ENCODE data around the gene HSPB3. TPM values are rescaled to one million over a fixed set of nuclear protein-coding genes. Genes with fewer than 3 reads are reported as not detected.
A peak's percentile ranks its signal among the peaks of the same experiment; 100 is the strongest.

HSPB3 gene, protein sequence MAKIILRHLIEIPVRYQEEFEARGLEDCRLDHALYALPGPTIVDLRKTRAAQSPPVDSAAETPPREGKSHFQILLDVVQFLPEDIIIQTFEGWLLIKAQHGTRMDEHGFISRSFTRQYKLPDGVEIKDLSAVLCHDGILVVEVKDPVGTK
- total RNA-seq (1 to 10 TPM; 3.1 to 4.5 TPM), polyA plus RNA-seq (ENCODE audit: insufficient read depth, low read depth, low replicate concordance) (2.8 TPM)
- long read RNA-seq, donor 1, partial matches to known transcripts, result 0 of 1 reads
- long read RNA-seq, donor 1, other reads (novel, unspliced or antisense), result 0 of 1 reads
- long read RNA-seq, donor 2, result 0 reads

GRCh38 chr5:54455413-54456157 is at the start of gene HSPB3:
HSPB3 (plus strand) TSS chr5:54455699; CDS start chr5:54455790, 91 bp downstream.
- peak within 1 kb of the TSS in 1 of 2 donors; percentile 7 for H3K4me3 ChIP-seq
- TF ChIP-seq, protein P1, sequence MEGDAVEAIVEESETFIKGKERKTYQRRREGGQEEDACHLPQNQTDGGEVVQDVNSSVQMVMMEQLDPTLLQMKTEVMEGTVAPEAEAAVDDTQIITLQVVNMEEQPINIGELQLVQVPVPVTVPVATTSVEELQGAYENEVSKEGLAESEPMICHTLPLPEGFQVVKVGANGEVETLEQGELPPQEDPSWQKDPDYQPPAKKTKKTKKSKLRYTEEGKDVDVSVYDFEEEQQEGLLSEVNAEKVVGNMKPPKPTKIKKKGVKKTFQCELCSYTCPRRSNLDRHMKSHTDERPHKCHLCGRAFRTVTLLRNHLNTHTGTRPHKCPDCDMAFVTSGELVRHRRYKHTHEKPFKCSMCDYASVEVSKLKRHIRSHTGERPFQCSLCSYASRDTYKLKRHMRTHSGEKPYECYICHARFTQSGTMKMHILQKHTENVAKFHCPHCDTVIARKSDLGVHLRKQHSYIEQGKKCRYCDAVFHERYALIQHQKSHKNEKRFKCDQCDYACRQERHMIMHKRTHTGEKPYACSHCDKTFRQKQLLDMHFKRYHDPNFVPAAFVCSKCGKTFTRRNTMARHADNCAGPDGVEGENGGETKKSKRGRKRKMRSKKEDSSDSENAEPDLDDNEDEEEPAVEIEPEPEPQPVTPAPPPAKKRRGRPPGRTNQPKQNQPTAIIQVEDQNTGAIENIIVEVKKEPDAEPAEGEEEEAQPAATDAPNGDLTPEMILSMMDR (IDR thresholded peaks at IDR 0.05), result no peak
- TF ChIP-seq POLR2A (IDR thresholded peaks at IDR 0.05), result no peak
- intact Hi-C loops (cut with DNase I; ENCODE audit: low total_unique reads), result no loop called here
- H3K27me3 ChIP-seq, result no peaks in the 10 kb centered on the region
- peak; percentile 77 for DNase-seq
- H3K27ac ChIP-seq, result peak within 1 kb of the TSS in 1 of 2 donors; percentile 69
- peaks cover 21% of the 10 kb centered on the region for H3K4me1 ChIP-seq
- no peaks in the 10 kb centered on the region for H3K36me3 ChIP-seq (ENCODE audit: low read depth, missing control alignments)
- H3K9me3 ChIP-seq, result no peaks in the 10 kb centered on the region
- 61 to 78% methylated on average over 18 of the region's 18 CpGs for WGBS, 2 donors

DNA sequence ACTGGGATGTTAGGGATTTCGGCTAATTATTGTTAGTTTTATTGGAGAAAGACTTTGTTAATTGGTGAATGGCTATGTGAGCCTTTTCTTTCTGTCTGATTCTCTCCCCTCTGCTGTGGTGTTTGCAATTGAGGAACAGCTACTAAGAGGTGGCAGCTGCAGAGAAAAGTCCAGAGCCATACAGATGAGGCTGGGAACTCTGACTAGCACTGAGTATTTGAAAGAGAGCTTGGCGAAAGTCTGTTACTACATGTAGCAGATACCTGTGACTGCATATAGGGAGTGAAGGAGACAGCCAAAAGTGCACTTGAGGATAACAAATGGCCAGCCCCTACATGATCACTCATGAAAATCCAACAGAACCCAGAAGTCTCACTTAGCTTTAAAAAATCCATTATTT is 44.3 kb upstream of the HSPB3 start:
- H3K27ac ChIP-seq, result no peak overlapping the region
- DNase-seq, result no peak
- H3K27me3 ChIP-seq, result no peaks in the 10 kb centered on the region
- H3K9me3 ChIP-seq, result no peaks in the 10 kb centered on the region
- TF ChIP-seq POLR2A (IDR thresholded peaks at IDR 0.05), result no peak
- TF ChIP-seq, protein P1 (IDR thresholded peaks at IDR 0.05), result no peak
- intact Hi-C loops (cut with DNase I; ENCODE audit: low total_unique reads), result no loop called here
- H3K36me3 ChIP-seq (ENCODE audit: low read depth, missing control alignments), result no peaks in the 10 kb centered on the region
- no peak overlapping the region for H3K4me3 ChIP-seq
- 87 to 100% methylated on average over 2 of the region's 2 CpGs for WGBS, 2 donors
- H3K4me1 ChIP-seq, result no peaks in the 10 kb centered on the region

DNA sequence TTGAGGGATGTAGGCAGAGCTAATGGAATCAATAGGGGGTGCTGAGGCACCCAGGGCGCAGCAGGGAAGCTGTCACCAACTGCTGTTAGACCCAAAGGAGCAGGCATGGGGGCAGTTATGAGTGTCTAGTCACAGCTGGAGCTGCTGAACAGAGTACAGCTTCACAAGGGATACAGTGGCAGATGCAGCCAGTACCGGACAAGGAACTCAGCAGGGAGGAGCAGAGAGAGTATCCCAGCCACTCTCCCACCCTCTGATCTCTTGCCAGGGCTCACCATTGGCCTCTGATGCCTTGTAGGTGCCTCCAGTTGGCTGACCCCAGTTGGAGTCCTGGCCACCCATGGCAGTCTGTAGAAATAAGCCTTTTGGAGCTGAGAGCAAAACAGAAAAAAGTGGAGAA is 42.6 kb upstream of the HSPB3 start:
- H3K4me3 ChIP-seq, result no peak overlapping the region
- intact Hi-C loops (cut with DNase I; ENCODE audit: low total_unique reads), result no loop called here
- no peaks in the 10 kb centered on the region for H3K27me3 ChIP-seq
- no peaks in the 10 kb centered on the region for H3K4me1 ChIP-seq
- no peak for DNase-seq
- H3K27ac ChIP-seq, result no peak overlapping the region
- no peak for TF ChIP-seq POLR2A (IDR thresholded peaks at IDR 0.05)
- TF ChIP-seq, protein P1 (IDR thresholded peaks at IDR 0.05), result no peak
- 86 to 89% methylated on average over 2 of the region's 2 CpGs for WGBS, 2 donors
- no peaks in the 10 kb centered on the region for H3K9me3 ChIP-seq
- H3K36me3 ChIP-seq (ENCODE audit: low read depth, missing control alignments), result no peaks in the 10 kb centered on the region

DNA sequence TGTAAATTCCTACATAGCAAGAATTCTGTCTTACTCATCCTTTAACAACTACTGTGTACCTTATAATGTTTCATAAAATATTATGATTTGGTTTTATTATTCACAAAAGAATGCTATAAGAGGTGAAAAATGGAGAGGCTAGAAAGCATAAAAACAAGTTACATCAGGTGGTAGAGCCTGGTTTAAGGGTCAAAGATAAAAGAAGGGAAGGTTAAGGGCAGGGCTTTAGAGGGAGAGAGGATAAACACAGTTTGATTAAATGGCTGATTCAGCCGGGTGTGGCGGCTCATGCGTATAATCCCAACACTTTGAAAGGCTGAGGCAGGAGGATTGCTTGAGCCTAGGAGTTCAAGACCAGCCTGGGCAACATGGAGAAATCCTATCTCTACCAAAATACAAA is 40.4 kb upstream of the HSPB3 start:
- 89 to 90% methylated on average over 3 of the region's 3 CpGs for WGBS, 2 donors
- intact Hi-C loops (cut with DNase I; ENCODE audit: low total_unique reads), result loop anchor here (5.0 kb wide), 1 partner anchor 158 kb away; no protein-coding TSS in a partner anchor
- TF ChIP-seq POLR2A (IDR thresholded peaks at IDR 0.05), result no peak
- TF ChIP-seq, protein P1 (IDR thresholded peaks at IDR 0.05), result no peak

More for the DNA sequence above, 40.4 kb upstream of the HSPB3 start:
- no peak overlapping the region for H3K4me3 ChIP-seq
- no peak for DNase-seq
- H3K27me3 ChIP-seq, result no peaks in the 10 kb centered on the region
- no peak overlapping the region for H3K27ac ChIP-seq
- H3K9me3 ChIP-seq, result no peaks in the 10 kb centered on the region
- H3K4me1 ChIP-seq, result no peaks in the 10 kb centered on the region
- no peaks in the 10 kb centered on the region for H3K36me3 ChIP-seq (ENCODE audit: low read depth, missing control alignments)

All from testis (tissue), 5 donors.